ENCODE results near the gene FBXO48. TPM values are rescaled to one million over a fixed set of nuclear protein-coding genes. Genes with fewer than 3 reads are reported as not detected.

The FBXO48 gene
- total RNA-seq, 4 donors from 2014 or later, result 0.60 to 2.0 (median 1.2) TPM

DNA sequence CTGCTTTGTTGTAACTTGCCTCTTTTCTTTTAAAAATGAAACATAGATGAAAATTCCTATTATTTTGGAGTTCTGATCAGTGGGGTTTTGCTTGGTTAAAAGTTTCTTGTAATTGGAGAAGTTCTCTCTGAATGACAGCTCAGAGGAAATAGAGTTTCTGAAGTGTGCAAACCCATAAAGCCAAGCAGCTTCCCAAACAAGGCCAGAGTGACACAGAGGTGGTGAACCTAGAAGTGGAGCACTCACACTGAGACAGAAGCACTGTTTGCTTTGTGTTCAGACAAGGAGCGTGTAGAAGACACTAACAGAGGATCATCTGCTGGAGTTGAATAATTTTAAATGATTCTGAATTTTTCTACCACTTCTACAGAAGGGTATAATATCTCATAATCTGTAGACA lies 49.2 kb downstream of the FBXO48 start:
- H3K9me3 ChIP-seq, result no peaks in the 10 kb centered on the region
- no peaks in the 10 kb centered on the region for H3K36me3 ChIP-seq
- no peak overlapping the region for H3K27ac ChIP-seq
- H3K4me3 ChIP-seq, result no peak overlapping the region
- 42% methylated on average over 1 of the region's 1 CpG for WGBS, 2 donors
- no peak for TF ChIP-seq EP300 (IDR thresholded peaks at IDR 0.05)
- no peak for TF ChIP-seq POLR2A (IDR thresholded peaks at IDR 0.05)
- TF ChIP-seq, protein P1, sequence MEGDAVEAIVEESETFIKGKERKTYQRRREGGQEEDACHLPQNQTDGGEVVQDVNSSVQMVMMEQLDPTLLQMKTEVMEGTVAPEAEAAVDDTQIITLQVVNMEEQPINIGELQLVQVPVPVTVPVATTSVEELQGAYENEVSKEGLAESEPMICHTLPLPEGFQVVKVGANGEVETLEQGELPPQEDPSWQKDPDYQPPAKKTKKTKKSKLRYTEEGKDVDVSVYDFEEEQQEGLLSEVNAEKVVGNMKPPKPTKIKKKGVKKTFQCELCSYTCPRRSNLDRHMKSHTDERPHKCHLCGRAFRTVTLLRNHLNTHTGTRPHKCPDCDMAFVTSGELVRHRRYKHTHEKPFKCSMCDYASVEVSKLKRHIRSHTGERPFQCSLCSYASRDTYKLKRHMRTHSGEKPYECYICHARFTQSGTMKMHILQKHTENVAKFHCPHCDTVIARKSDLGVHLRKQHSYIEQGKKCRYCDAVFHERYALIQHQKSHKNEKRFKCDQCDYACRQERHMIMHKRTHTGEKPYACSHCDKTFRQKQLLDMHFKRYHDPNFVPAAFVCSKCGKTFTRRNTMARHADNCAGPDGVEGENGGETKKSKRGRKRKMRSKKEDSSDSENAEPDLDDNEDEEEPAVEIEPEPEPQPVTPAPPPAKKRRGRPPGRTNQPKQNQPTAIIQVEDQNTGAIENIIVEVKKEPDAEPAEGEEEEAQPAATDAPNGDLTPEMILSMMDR (IDR thresholded peaks at IDR 0.05), result no peak
- no peak for DNase-seq (ENCODE audit: low spot score in 2 of 2)
- no peaks in the 10 kb centered on the region for H3K4me1 ChIP-seq
- H3K27me3 ChIP-seq, result no peaks in the 10 kb centered on the region

DNA sequence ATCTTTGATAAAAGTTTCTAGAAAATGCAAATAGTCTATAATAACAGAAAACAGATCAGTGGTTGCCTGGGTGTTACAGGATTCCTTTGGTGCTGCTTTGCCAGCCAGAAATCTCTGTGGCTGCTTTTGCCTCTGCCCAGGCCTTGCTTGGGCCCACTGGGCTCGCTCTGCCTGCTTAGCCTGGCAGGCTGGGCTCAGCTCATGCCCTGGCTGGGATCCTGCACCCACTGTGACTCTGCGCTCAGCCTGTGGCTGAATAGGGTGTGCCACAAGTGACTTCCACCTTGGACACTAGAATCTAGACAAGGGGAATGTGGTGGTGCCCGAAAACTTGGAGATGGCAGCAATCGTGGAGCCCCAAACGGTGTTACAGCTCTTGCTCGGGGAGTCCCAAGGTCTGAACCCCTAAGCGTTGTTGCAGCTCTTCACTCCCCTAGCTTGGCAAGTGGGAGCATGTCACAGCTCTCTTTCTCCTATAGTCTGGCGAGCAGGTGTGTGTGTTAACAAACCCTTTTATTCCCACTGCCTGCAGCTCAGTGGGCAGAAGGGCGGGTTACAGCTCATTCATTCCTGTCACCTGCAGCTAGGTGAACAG lies 50.9 kb downstream of the FBXO48 start:
- Histone ChIP-seq H3K9me3 (no peaks in the 10 kb centered on the region), H3K36me3 (no peaks in the 10 kb centered on the region), H3K27me3 (no peaks in the 10 kb centered on the region), H3K27ac (no peak overlapping the region), H3K4me1 (peaks cover 0 to 6% (median 3%) of the 10 kb centered on the region in 4 donors), H3K4me3 (no peak overlapping the region)
- TF ChIP-seq, protein P1 (IDR thresholded peaks at IDR 0.05), result no peak
- TF ChIP-seq POLR2A (IDR thresholded peaks at IDR 0.05) (no peak), EP300 (IDR thresholded peaks at IDR 0.05) (no peak)
- WGBS, 2 donors, result 94 to 97% methylated on average over 9 of the region's 9 CpGs
- DNase-seq (ENCODE audit: low spot score in 2 of 2), result no peak

DNA sequence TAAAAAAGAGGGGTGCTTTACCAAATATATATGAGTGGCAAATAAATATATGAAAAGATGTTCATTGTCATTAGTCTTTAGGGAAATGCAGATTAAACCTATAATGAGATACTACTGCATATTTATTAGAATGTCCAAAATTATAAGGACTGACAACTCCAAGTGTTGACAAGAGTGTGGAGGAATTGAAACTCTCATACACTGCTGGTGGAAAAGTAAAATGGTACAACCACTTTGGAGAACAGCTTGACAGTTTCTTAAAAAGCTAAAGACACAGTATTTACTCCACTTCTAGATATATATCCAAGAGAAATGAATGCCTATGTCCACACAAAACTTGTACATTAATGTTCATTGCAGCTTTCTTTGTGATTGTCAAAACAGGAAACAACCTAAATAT lies 51.6 kb downstream of the FBXO48 start:
- no peaks in the 10 kb centered on the region for H3K9me3 ChIP-seq
- H3K27me3 ChIP-seq, result no peaks in the 10 kb centered on the region
- peaks cover 0 to 6% (median 3%) of the 10 kb centered on the region in 4 donors for H3K4me1 ChIP-seq
- TF ChIP-seq, protein P1 (IDR thresholded peaks at IDR 0.05), result no peak
- TF ChIP-seq EP300 (IDR thresholded peaks at IDR 0.05) (no peak), POLR2A (IDR thresholded peaks at IDR 0.05) (no peak)
- no peaks in the 10 kb centered on the region for H3K36me3 ChIP-seq
- no peak overlapping the region for H3K4me3 ChIP-seq
- H3K27ac ChIP-seq, result no peak overlapping the region
- no peak for DNase-seq (ENCODE audit: low spot score in 2 of 2)

DNA sequence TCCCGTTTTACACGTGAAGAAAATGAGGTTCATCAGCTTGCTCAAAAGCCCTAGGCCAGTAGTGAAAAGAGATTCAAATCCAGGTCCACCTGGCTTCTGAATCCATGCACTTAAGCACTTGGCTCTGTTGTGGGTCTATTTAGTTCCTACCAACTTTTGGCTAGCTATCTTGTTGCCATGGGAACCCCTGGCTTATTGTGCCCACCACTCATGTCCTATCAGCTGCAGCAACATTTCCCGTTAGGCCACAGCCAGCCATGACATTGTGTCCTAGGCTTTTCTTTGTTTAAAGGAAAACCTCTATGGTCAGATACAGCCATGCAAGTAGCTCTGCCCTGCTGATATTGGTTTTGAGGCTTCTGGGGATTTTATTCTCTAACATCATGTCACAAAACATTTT lies 52.2 kb downstream of the FBXO48 start:
- H3K4me1 ChIP-seq, result peaks cover 0 to 6% (median 3%) of the 10 kb centered on the region in 4 donors
- TF ChIP-seq, protein P1 (IDR thresholded peaks at IDR 0.05), result no peak
- TF ChIP-seq POLR2A (IDR thresholded peaks at IDR 0.05) (no peak), EP300 (IDR thresholded peaks at IDR 0.05) (no peak)
- H3K4me3 ChIP-seq, result no peak overlapping the region
- no peak for DNase-seq (ENCODE audit: low spot score in 2 of 2)
- H3K27ac ChIP-seq, result no peak overlapping the region
- no peaks in the 10 kb centered on the region for H3K27me3 ChIP-seq
- no peaks in the 10 kb centered on the region for H3K36me3 ChIP-seq
- 66 to 69% methylated on average over 3 of the region's 3 CpGs for WGBS, 2 donors
- no peaks in the 10 kb centered on the region for H3K9me3 ChIP-seq

DNA sequence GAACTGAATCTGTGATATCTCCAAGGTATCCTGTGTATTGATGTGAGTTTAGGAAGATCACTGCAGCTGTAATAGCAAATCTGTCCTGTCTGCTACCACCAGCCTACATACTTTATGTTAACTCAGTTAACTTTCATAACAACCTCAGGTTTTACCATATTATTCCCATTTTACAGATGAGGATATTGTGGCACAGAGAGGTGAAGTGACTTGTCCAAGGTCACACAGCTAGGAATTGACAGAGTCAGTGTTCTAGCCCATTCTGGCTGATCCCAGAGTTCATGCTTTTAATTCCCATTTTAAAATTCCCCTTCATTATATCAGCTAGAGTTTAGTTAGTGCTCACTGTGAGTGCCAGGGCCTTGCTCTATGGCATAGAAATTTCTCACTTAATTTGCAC lies 52.6 kb downstream of the FBXO48 start:
- no peaks in the 10 kb centered on the region for H3K27me3 ChIP-seq
- TF ChIP-seq EP300 (IDR thresholded peaks at IDR 0.05) (no peak), POLR2A (IDR thresholded peaks at IDR 0.05) (no peak)
- TF ChIP-seq, protein P1 (IDR thresholded peaks at IDR 0.05), result no peak

More for the DNA sequence above, 52.6 kb downstream of the FBXO48 start:
- H3K27ac ChIP-seq, result no peak overlapping the region
- no peak overlapping the region for H3K4me3 ChIP-seq
- DNase-seq (ENCODE audit: low spot score in 2 of 2), result no peak
- H3K36me3 ChIP-seq, result no peaks in the 10 kb centered on the region
- H3K9me3 ChIP-seq, result no peaks in the 10 kb centered on the region
- H3K4me1 ChIP-seq, result peaks cover 0 to 6% (median 3%) of the 10 kb centered on the region in 4 donors
